Left lung (tissue), 10 donors: ENCODE results near the gene PDXK. TPM values are rescaled to one million over a fixed set of nuclear protein-coding genes. Genes with fewer than 3 reads are reported as not detected.

ENCODE experiments used
- ATAC-seq: fragments of 200-7000 bp; cut with Tn5 transposase; one replicate; pipeline ENCODE4 v1.9.1; 2020; ENCODE audit warnings: moderate library complexity
- DNase-seq, 4 donors: peaks; one replicate each; pipeline ENCODE4 v3.0.0-alpha.2; 2013 to 2020
- H3K27ac ChIP-seq, 2 donors: fragments of 200-600 bp; sonication (generic) in 1 of 2; one replicate each; pipeline versions ENCODE4 v1.5.0 to v1.8.0; 2020 to 2021
- H3K27me3 ChIP-seq, 2 donors: fragments of 200-600 bp; sonication (generic) in 1 of 2; one replicate each; pipeline versions ENCODE4 v1.5.0 to v1.8.0; 2020 to 2021
- H3K36me3 ChIP-seq, 2 donors: fragments of 200-600 bp; sonication (generic) in 1 of 2; one replicate each; pipeline versions ENCODE4 v1.5.0 to v1.8.0; 2020 to 2021
- H3K4me1 ChIP-seq, 2 donors: fragments of 200-600 bp; one replicate each; pipeline ENCODE4 v1.8.0; 2021
- H3K4me3 ChIP-seq, 2 donors: fragments of 200-600 bp; sonication (generic) in 1 of 2; one replicate each; pipeline versions ENCODE4 v1.5.0 to v1.8.0; 2020 to 2021; ENCODE audit warnings: mild to moderate bottlenecking in 1 of 2
- H3K9me3 ChIP-seq, 2 donors: fragments of 200-600 bp; sonication (generic) in 1 of 2; one replicate each; pipeline versions ENCODE4 v1.5.0 to v1.8.0; 2020 to 2021
- intact Hi-C, 2 donors: fragments of 100-400 bp; cut with DNase I; formaldehyde crosslinking; loops; one replicate each; pipeline versions ENCODE4 v1.11.2 to v1.14.2; 2022
- polyA plus RNA-seq, 6 donors: library from polyadenylated mRNA; unstranded; fragments of 120-200 nt; gene quantifications; one replicate each; pipeline ENCODE4 v1.2.1, GENCODE V29; 2013; ENCODE audit not compliant: insufficient read length in 6 of 6
- total RNA-seq, 2 donors: library from RNA; stranded (reverse); fragmentation: NEBNext Ultra II Directional; extraction: Animal tissue kit (Norgen Biotek cat#: 25700); gene quantifications; one replicate each; pipeline ENCODE4 v1.2.1, GENCODE V29; 2021
- TF ChIP-seq, protein P1 (sequence below), 2 donors: fragments of 200-600 bp; sonication (generic) in 1 of 2; IDR thresholded peaks; one replicate each; pipeline versions ENCODE4 v1.5.0 to v1.8.0; 2021; ENCODE audit warnings: antibody characterized with exemption in 2 of 2
- donor health status: DM: no; HTN: yes; CAD: no.
- donor health status: DM: no; HTN: no; CAD: no.

Gene PDXK
- total and polyA plus RNA-seq, 8 donors = 36.9 to 305 (median 43.9) TPM

DNA sequence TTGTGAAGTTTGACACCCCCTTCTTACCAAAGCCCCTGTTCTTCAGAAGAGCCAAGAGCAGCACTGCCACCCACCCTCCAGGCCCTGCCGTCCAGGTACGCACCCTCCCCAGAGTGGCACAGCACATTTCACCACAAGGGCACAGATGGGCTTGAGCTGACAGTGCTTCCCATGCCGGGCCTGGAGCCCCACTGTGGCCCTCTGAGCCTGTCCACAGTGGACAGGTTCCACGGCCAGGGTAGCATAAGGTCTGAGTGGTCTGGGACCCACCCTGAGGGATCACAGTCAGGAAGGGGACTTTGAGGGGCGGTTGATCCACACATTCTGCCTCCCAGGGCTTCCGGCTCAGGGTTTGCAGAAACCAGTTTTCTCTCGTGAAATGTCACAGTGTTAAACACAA, 28.6 kb upstream of the PDXK start:
- ATAC-seq = no peak
- DNase-seq = no peak
- Histone ChIP-seq H3K4me3 (no peak overlapping the region), H3K27me3 (no peaks in the 10 kb centered on the region), H3K27ac (no peak overlapping the region), H3K36me3 (peaks cover 3 to 98% of the 10 kb centered on the region in 2 donors), H3K4me1 (no peaks in the 10 kb centered on the region), H3K9me3 (no peaks in the 10 kb centered on the region)
- TF ChIP-seq, protein P1, sequence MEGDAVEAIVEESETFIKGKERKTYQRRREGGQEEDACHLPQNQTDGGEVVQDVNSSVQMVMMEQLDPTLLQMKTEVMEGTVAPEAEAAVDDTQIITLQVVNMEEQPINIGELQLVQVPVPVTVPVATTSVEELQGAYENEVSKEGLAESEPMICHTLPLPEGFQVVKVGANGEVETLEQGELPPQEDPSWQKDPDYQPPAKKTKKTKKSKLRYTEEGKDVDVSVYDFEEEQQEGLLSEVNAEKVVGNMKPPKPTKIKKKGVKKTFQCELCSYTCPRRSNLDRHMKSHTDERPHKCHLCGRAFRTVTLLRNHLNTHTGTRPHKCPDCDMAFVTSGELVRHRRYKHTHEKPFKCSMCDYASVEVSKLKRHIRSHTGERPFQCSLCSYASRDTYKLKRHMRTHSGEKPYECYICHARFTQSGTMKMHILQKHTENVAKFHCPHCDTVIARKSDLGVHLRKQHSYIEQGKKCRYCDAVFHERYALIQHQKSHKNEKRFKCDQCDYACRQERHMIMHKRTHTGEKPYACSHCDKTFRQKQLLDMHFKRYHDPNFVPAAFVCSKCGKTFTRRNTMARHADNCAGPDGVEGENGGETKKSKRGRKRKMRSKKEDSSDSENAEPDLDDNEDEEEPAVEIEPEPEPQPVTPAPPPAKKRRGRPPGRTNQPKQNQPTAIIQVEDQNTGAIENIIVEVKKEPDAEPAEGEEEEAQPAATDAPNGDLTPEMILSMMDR (IDR thresholded peaks at IDR 0.05) = no peak
- intact Hi-C loops = no loop called here

DNA sequence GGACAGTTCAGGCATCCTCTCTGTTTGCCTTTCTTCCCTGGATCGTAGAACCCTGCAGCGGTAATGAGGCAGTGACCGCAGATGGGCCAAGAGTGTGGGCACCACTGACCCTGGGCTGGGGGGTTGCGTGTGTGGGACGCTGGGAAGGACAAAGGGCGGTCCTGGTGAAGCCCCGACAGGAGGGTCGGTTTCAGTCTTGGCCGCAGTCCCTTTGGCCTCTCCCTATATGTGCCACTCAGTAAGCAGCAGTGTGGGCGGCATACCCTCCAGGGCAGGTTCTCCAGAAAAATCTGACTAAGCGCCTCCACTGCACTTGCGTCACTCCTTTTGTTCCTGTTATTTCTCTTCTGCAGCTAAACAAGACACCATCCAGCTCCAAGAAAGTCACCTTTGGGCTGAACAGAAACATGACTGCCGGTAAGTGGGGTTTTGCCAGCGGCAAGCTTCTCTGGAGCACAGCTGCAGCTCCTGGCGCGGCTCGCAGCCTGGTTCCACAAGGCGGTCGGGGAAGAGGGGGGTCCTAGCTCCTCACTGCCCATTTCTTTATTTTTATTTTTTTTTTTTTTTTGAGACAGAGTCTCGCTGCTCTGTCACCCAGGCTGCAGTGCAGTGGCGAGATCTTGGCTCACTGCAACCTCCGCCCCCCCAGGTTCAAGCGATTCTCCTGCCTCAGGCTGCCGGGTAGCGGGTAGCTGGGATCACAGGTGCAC, 27.7 kb upstream of the PDXK start:
- ATAC-seq (no peak), DNase-seq (no peak)
- TF ChIP-seq, protein P1 (IDR thresholded peaks at IDR 0.05) = no peak
- H3K36me3 ChIP-seq = peaks cover 3 to 98% of the 10 kb centered on the region in 2 donors
- H3K27ac ChIP-seq = no peak overlapping the region
- no peaks in the 10 kb centered on the region for H3K27me3 ChIP-seq
- intact Hi-C loops = no loop called here
- H3K9me3 ChIP-seq = no peaks in the 10 kb centered on the region
- H3K4me3 ChIP-seq = no peak overlapping the region
- H3K4me1 ChIP-seq = no peaks in the 10 kb centered on the region

DNA sequence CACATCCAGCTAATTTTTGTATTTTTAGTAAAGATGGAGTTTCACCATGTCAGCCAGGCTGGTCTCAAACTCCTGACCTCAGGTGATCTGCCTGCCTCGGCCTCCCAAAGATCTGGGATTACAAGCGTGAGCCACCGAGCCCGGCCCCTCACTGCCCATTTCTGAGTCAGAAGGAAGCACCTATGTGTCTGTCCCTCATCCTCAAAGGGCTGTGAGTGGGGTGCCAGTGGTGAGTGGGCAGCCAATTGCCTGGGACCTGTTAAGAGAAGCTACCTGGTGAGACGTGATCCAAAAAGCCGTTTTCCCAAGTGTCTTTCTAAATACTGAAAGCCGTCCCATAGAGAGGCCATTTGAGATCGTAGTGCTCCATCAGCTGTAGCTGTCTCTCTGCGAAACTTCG, 27.1 kb upstream of the PDXK start:
- Histone ChIP-seq H3K4me3 (no peak overlapping the region), H3K27me3 (no peaks in the 10 kb centered on the region), H3K27ac (no peak overlapping the region), H3K4me1 (no peaks in the 10 kb centered on the region), H3K36me3 (peaks cover 3 to 95% of the 10 kb centered on the region in 2 donors), H3K9me3 (no peaks in the 10 kb centered on the region)
- intact Hi-C loops = no loop called here
- TF ChIP-seq, protein P1 (IDR thresholded peaks at IDR 0.05) = no peak
- DNase-seq = no peak
- ATAC-seq = no peak

DNA sequence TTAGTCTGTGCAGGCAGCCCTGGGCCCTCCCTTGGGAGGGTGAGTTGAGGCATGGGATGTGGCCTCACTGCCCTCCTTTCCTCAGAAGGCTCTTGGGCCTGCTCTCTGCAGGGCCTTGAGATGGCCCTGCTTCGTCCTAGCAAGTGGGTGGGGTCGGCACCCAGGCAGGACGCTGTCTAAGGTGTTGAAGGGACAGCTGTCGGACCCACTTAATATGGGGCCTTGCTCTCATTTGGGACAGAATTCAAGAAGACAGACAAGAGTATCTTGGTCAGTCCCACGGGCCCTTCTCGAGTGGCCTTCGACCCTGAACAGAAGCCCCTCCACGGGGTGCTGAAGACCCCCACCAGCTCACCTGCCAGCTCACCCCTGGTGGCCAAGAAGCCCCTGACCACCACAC, 26.0 kb upstream of the PDXK start:
- intact Hi-C loops = no loop called here
- Histone ChIP-seq H3K27me3 (no peaks in the 10 kb centered on the region), H3K27ac (no peak overlapping the region), H3K36me3 (peaks cover 0 to 83% of the 10 kb centered on the region in 2 donors), H3K4me1 (no peaks in the 10 kb centered on the region), H3K9me3 (no peaks in the 10 kb centered on the region), H3K4me3 (no peak overlapping the region)
- DNase-seq (no peak), ATAC-seq (no peak)
- TF ChIP-seq, protein P1 (IDR thresholded peaks at IDR 0.05) = no peak

DNA sequence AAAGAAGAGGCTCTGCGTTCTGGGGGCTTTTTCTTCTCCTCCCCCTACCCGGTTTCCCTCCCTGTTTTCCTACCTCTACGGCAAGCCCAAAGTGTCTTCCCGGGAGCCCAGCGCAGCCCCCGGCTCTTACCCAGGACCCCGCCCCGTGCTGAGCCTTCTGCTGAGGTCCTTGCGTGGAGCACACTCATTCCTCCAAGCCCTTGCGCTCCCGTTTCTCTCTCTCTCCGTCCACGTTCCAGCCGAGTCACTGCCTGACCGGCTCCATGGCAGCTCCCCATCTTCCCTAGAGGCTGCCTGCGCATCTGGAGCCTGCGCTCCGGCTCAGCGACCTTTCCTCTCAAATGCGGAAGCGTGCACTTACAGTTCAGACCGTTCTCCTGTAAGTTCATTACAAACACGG, 24.9 kb upstream of the PDXK start:
- no peak for ATAC-seq
- no peaks in the 10 kb centered on the region for H3K9me3 ChIP-seq
- TF ChIP-seq, protein P1 (IDR thresholded peaks at IDR 0.05) = no peak
- intact Hi-C loops = no loop called here
- H3K36me3 ChIP-seq = peaks cover 0 to 73% of the 10 kb centered on the region in 2 donors
- H3K27me3 ChIP-seq = no peaks in the 10 kb centered on the region
- no peak overlapping the region for H3K27ac ChIP-seq
- DNase-seq = no peak
- no peaks in the 10 kb centered on the region for H3K4me1 ChIP-seq
- H3K4me3 ChIP-seq = no peak overlapping the region
